ENCODE results near the gene DEFB112. TPM values are rescaled to one million over a fixed set of nuclear protein-coding genes. Genes with fewer than 3 reads are reported as not detected.

The DEFB112 gene
- total RNA-seq, 2 donors from 2014 or later, result not detected

- DNase-seq (ENCODE audit: low spot score), result no peak
- H3K27ac ChIP-seq, result no peak overlapping the region
- no peak overlapping the region for H3K4me3 ChIP-seq
- ATAC-seq (ENCODE audit: insufficient number of reproducible peaks, low FRiP score, low read depth), result no peak
- H3K36me3 ChIP-seq, result no peaks in the 10 kb centered on the region
- no peak for TF ChIP-seq CTCF (IDR thresholded peaks at IDR 0.05)
- H3K4me1 ChIP-seq (ENCODE audit: control insufficient read depth in 1 of 2, low read depth in 2 of 2), result no peaks in the 10 kb centered on the region
- no peaks in the 10 kb centered on the region for H3K27me3 ChIP-seq (replicated peaks; ENCODE audit: insufficient read depth)
- no peaks in the 10 kb centered on the region for H3K9me3 ChIP-seq
These were observed 26.7 kb upstream of the DEFB112 start for GRCh38 chr6:50076431-50076830.

DNA sequence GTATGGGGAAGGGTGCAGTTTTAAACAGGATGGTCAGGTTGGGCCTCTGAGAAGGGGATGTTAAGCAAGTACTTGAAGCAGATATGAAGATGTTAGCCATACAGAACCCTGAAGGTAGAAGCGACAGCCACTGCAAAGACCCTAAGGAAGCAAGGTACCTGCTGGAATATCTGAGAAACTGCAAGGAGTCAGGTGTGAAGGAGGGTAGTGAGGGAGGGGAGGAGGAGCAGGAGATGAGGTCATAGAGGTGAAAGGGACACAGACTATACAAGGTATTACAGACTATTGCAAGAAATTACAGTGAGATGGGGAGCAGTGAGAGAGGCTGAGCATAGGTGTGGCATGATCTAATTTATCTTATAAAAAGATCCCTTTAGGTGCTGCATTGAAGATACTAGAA is 22.2 kb upstream of the DEFB112 start:
- DNase-seq (ENCODE audit: low spot score), result no peak
- Histone ChIP-seq H3K36me3 (no peaks in the 10 kb centered on the region), H3K27me3 (replicated peaks; ENCODE audit: insufficient read depth) (no peaks in the 10 kb centered on the region), H3K4me3 (no peak overlapping the region), H3K9me3 (no peaks in the 10 kb centered on the region), H3K4me1 (ENCODE audit: control insufficient read depth in 1 of 2, low read depth in 2 of 2) (no peaks in the 10 kb centered on the region), H3K27ac (no peak overlapping the region)
- ATAC-seq (ENCODE audit: insufficient number of reproducible peaks, low FRiP score, low read depth), result no peak
- no peak for TF ChIP-seq CTCF (IDR thresholded peaks at IDR 0.05)

- no peak for TF ChIP-seq CTCF (IDR thresholded peaks at IDR 0.05)
- ATAC-seq (ENCODE audit: insufficient number of reproducible peaks, low FRiP score, low read depth) (no peak), DNase-seq (ENCODE audit: low spot score) (no peak)
- no peaks in the 10 kb centered on the region for H3K36me3 ChIP-seq
- H3K4me3 ChIP-seq, result no peak overlapping the region
- no peaks in the 10 kb centered on the region for H3K4me1 ChIP-seq (ENCODE audit: control insufficient read depth in 1 of 2, low read depth in 2 of 2)
- H3K27me3 ChIP-seq (replicated peaks; ENCODE audit: insufficient read depth), result no peaks in the 10 kb centered on the region
- H3K27ac ChIP-seq, result no peak overlapping the region
- no peaks in the 10 kb centered on the region for H3K9me3 ChIP-seq
These were observed 20.4 kb upstream of the DEFB112 start for GRCh38 chr6:50070101-50070500.

- no peak for TF ChIP-seq CTCF (IDR thresholded peaks at IDR 0.05)
- H3K4me1 ChIP-seq (ENCODE audit: control insufficient read depth in 1 of 2, low read depth in 2 of 2), result no peaks in the 10 kb centered on the region
- no peaks in the 10 kb centered on the region for H3K9me3 ChIP-seq
- H3K36me3 ChIP-seq, result no peaks in the 10 kb centered on the region
- H3K27me3 ChIP-seq (replicated peaks; ENCODE audit: insufficient read depth), result no peaks in the 10 kb centered on the region
- no peak overlapping the region for H3K4me3 ChIP-seq
- H3K27ac ChIP-seq, result no peak overlapping the region
- DNase-seq (ENCODE audit: low spot score), result no peak
- ATAC-seq (ENCODE audit: insufficient number of reproducible peaks, low FRiP score, low read depth), result no peak
These were observed 12.3 kb upstream of the DEFB112 start for GRCh38 chr6:50062051-50062450.

DNA sequence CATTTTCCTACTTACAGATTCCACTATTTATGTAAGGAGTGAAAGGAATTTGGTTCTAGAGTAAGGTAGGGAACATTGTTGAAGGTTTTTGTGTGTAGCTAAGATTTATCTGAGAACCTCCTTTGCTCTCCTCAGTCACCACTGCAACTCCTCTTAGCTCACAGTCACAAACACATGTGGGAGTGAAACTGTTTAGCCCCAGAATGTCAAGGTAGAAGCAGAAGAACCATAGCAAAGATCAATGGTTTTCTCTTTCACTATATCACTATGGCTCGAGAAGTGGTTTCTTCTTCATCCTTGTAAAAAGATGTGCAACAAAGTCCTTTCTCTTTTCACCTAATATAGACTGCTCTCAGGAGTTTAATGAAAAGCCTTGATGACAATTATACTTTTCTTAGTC is 6.5 kb upstream of the DEFB112 start:
- no peak overlapping the region for H3K4me3 ChIP-seq
- H3K36me3 ChIP-seq, result no peaks in the 10 kb centered on the region
- TF ChIP-seq CTCF (IDR thresholded peaks at IDR 0.05), result no peak
- H3K27ac ChIP-seq, result no peak overlapping the region
- ATAC-seq (ENCODE audit: insufficient number of reproducible peaks, low FRiP score, low read depth) (no peak), DNase-seq (ENCODE audit: low spot score) (no peak)
- H3K4me1 ChIP-seq (ENCODE audit: control insufficient read depth in 1 of 2, low read depth in 2 of 2), result no peaks in the 10 kb centered on the region
- H3K27me3 ChIP-seq (replicated peaks; ENCODE audit: insufficient read depth), result no peaks in the 10 kb centered on the region
- H3K9me3 ChIP-seq, result no peaks in the 10 kb centered on the region
